HG02870 (cell line): ENCODE data around the gene RALGAPA2.
A peak's percentile ranks its signal among the peaks of the same experiment; 100 is the strongest.

Source experiments
- ATAC-seq: cut with Tn5 transposase; IDR thresholded peaks from one replicate; pipeline ENCODE4 v1.9.1; 2021; ENCODE audit warnings: mild to moderate bottlenecking, moderate library complexity; ENCODE audit not compliant: unreplicated experiment

RALGAPA2 gene

GRCh38 chr20:20729563-20729962, 17.1 kb upstream of the RALGAPA2 start:
- ATAC-seq: no peak

- ATAC-seq: no peak
These were observed 9.0 kb upstream of the RALGAPA2 start for GRCh38 chr20:20721489-20721888.

- no peak for ATAC-seq
These were observed 7.7 kb upstream of the RALGAPA2 start for GRCh38 chr20:20720158-20720557.

- ATAC-seq: no peak
These were observed 7.0 kb upstream of the RALGAPA2 start for GRCh38 chr20:20719411-20719810.

GRCh38 chr20:20713244-20713765, 861 bp upstream of the RALGAPA2 start:
- ATAC-seq: no peak

DNA sequence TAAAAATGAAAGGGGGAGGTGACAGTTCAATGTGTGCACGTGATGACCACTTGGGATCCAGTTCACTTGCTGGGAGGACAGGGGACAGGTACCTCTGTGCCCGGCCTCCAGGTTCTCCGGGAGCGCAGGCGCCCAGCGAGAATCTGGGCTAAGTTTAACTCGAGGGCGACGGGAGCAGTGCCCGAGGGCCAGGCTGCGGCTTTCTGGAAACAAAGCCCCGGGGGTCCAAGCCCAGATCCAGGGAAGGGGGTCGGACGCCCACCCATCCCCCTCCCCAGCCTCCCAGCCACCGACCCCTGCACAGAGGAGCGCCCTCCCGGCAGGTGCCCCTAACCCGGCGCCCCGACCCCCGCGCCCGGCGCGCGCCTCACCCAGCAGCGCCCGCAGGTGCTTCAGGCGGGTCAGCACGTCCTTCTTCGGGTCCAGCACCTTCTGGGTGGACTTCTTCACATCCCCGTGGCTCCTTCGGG, 405 bp downstream of the RALGAPA2 start:
- peak; percentile 2 for ATAC-seq

DNA sequence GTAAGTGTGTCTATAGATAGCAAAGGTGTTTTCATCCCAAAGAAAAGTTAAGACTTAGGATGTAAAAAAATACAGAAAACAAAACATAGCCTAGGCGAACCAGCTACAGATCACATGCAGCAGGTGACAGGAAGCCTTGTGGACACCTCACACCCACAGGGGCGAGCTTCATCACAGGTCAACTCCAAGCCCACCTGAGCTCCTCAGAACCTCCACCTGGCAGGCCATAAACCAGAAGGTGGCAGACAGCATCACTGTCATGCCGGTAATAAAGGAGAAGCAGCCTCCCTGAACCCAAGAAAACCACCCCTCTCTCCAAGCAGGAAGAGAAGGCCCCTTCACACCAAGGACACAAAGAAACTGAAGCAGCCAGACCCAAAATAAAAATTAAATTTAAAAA, 1.0 kb downstream of the RALGAPA2 start:
- no peak for ATAC-seq

GRCh38 chr20:20710443-20711315, 1.8 kb downstream of the RALGAPA2 start:
- peak; percentile 33 for ATAC-seq

DNA sequence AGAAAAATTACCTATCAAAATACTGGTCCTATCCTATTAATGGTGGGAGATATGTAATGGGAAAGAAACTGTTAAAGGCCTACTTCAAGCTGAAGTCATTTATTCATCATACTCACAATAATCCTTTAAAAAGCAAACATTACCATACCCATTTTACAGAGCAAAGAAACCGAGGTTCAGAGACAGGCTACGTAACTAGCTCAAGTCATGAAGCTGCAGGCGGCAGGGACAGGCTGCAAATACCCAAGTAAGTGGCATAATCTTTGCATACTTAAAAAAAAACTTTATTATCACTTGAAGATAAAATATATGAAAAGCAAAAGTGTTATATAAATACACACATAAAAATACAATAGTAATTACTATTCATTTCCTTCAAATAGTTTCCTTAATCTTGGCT, 2.6 kb downstream of the RALGAPA2 start:
- ATAC-seq: no peak

DNA sequence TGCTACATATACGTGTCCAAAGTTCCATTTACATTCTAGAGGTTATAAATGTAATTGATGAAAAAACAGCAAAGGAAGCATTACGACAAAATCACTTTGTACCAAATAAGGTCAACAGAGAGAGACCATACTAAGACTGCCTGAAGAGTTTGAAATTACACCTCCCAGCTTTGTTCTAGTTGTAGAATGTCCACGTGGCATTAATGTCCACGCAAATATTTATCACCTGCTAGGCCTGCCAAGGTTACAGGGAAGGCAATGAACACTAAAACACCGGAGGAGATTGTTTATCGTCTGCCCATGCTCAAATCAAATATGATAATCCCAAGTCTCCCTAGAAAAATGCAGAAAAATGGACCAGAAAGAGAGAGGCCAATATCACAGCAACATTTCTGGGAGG, 6.2 kb downstream of the RALGAPA2 start:
- ATAC-seq: no peak

GRCh38 chr20:20702330-20703245, 9.9 kb downstream of the RALGAPA2 start:
- peak; percentile 39 for ATAC-seq

- no peak for ATAC-seq
These were observed 12.5 kb downstream of the RALGAPA2 start for GRCh38 chr20:20699917-20700316.

GRCh38 chr20:20699144-20699543, 13.3 kb downstream of the RALGAPA2 start:
- ATAC-seq: no peak

GRCh38 chr20:20697325-20697845, 15.1 kb downstream of the RALGAPA2 start:
- no peak for ATAC-seq

- ATAC-seq: no peak
These were observed 17.1 kb downstream of the RALGAPA2 start for GRCh38 chr20:20695250-20695816.

DNA sequence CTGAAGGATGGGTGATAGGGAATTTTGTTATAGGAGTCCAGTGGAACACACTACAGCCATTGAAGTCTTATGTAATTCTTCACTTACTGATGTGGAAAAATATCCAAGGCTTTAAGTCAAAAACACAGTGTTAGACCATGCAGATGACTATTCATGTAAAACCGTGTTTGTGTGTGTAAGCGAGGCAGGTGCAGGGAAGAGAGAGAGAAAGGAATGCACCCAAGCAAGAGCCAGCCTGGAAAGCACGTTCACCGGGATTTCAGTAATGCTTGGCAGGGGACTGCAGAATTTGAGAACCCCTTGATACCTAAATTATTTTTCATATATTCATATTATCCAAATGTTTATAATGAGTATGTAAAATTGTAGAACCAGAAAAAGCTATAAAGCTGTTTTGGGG, 17.9 kb downstream of the RALGAPA2 start:
- ATAC-seq: no peak

DNA sequence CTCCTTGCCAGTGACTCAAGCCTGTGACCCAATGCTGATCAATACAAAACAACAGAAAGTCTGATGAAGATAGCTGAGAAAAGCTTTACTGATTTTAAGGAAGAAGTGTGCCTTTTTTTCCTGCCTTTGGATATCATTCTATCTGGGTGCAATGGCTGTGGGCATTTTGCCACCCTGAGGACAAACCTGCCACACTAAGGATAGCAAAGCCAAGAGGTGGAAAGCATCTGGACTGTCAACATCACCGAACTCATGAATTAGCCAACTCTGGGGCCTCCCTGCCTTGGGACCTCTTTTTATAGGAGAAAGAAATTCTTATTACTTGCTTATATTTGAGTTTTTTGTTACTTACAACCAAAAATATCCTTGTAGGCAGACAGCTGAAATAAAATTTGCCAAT, 19.9 kb downstream of the RALGAPA2 start:
- no peak for ATAC-seq

- ATAC-seq: peak; percentile 50
These were observed 20.8 kb downstream of the RALGAPA2 start for GRCh38 chr20:20691477-20692235.

GRCh38 chr20:20690676-20691476, 21.6 kb downstream of the RALGAPA2 start:
- ATAC-seq: peak; percentile 84
